HG03060 (cell line): Measurements from ENCODE around the gene GMNN.
"Not testable (repeated sequence)": the region's sequence is repeated elsewhere in the genome, so short reads cannot be mapped to it uniquely, and the experiment has no call there.

Experiments used
- ATAC-seq: cut with Tn5 transposase; IDR thresholded peaks from one replicate; pipeline ENCODE4 v1.9.1; 2021; ENCODE audit warnings: low read depth, moderate number of reproducible peaks; ENCODE audit not compliant: unreplicated experiment

GMNN gene

DNA sequence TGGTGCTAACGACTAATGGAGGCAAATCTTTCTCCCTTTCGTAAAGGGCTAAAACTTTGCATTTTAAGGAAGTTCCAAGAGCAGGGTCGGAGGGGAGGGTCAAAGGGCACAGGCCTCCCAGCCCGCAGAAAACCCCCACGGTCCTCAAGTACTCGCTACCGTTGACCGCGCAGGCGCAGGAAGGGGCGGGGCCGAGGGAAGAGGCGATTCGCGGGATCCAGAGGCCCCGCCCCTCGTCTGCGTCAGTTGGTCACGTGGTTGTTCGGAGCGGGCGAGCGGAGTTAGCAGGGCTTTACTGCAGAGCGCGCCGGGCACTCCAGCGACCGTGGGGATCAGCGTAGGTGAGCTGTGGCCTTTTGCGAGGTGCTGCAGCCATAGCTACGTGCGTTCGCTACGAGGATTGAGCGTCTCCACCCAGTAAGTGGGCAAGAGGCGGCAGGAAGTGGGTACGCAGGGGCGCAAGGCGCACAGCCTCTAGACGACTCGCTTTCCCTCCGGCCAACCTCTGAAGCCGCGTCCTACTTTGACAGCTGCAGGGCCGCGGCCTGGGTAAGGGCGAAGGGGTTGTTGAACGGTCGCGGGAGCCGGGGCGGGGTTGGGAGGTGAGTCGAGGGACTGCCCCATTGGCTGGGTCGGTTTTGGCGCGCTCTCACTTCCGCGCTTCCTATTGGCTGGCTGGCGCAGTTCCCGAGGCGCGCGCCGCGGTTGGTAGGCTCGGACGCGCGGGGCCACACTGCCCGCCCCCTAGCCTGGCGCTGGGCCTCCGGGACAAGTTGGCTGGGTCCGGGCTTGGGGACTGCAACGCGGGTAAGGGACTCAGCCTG lies at the start of gene GMNN:
TSS of gene GMNN (plus strand) at position 242 of the 824 bp plus-strand sequence. CDS start 2,310 bp downstream, outside the sequence.
- ATAC-seq, result peak; percentile 63

DNA sequence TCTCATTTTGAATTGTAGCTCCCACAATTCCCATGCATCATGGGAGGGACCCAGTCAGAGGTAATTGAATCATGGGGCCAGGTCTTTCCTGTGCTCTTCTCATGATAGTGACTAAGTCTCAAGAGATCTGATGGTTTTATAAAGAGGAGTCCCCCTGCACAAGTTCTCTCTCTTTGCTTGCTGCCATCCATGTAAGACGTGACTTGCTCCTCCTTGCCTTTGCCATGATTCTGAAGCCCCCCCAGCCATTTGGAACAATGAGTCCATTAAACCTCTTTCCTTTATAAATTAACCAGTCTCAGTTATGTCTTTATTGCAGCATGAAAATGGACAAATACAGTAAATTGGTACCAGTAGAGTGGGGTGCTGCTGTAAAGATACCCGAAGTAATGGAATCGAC lies 44.1 kb upstream of the GMNN start:
- ATAC-seq, result not testable (repeated sequence)

DNA sequence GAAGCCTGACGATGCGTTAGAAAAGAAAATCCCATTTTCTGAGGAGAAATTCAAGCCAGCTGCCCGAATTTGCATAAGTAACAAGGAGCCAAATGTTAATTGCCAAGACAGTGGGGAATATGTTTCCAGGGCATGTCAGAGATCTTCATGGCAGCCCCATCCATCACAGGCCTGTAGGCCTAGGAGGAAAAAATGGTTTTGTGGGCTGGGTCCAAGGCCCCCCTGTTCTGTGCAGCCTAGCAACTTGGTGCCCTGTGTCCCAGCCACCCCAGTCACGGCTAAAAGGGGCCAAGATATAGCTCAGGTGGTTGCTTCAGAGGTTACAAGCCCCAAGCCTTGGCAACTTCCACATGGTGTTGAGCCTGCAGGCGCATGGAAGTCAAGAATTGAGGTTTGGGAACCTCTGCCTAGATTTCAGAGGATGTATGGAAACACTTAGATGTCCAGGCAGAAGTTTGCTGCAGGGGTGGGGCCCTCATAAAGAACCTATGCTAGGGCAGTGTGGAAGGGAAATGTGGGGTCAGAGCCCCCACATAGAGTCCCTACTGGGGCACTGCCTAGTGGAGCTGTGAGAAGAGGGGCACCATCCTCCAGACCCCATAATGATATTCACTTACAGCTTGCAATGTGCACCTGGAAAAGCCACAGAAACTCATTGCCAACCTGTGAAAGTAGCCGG lies 43.1 kb upstream of the GMNN start:
- ATAC-seq, result not testable (repeated sequence)

DNA sequence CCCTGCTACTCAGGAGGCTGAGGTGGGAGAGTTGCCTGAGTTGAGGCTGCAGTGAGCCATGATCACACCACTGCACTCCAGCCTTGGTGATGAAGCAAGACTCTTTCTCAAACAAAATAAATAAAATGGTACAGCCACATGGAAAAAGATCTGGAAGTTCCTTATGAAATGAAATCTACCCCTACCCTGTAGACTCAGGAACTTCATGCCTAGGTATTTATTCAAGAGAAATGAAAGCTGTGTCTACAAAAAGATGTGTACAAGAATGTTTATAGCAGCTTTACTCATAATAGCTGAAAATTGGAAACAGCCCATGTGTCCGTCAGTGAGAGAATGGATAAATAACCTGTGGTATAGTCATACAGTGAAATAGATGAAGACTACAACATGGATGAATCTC lies 40.6 kb upstream of the GMNN start:
- ATAC-seq, result no peak

DNA sequence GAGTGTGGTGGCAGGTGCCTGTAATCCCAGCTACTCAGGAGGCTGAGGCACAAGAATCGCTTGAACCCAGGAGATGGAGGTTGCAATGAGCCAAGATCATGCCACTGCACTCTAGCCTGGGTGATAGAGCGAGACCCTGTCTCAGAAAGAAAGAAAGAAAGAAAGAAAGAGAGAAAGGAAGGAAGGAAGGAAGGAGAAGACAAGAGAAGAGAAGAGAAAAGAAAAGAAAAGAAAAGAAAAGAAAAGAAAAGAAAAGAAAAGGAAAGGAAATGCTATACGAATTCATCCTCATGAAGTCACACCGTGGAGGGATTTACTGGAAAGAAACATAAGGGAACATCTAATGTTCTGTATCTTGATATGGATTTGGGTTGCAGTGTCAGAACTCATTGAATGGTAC lies 40.0 kb upstream of the GMNN start:
- ATAC-seq, result not testable (repeated sequence)

DNA sequence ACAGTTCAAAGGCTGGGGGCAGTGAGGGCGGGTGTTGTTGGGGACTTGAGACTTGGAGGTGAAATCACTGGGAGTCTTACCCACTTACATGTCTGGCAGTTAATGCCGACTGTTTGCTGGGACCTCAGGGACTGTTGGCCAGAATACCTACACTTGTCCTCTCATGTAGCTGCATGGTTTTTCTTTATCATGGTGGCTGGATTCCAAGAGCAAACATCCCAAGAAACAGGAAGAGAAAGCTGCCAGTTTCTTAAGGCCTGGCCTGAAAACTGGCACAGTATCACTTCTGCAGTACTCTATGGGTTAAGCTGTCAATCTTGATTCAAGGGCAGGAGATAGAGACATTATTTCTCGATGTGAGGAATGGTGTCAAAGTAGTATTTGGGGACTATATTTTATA lies 36.0 kb upstream of the GMNN start:
- no peak for ATAC-seq

DNA sequence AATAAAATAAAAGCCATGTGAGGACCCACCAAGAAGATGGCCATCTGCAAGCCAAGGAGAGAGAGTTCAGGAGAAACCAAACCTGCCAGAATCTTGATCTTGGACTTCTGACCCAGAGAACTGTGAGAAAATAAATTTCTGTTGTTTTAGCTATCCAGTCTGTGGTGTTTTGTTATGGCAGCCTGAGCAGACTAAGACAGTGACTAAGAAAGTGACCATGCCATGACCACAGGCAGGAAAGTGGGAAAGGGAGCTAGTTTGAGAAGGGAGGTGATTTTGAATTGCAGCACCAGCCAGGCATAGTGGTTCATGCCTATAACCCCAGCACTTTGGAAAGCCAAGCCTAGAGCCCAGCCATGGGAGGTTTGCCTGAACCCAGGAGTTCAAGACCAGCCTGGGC lies 33.9 kb upstream of the GMNN start:
- no peak for ATAC-seq

DNA sequence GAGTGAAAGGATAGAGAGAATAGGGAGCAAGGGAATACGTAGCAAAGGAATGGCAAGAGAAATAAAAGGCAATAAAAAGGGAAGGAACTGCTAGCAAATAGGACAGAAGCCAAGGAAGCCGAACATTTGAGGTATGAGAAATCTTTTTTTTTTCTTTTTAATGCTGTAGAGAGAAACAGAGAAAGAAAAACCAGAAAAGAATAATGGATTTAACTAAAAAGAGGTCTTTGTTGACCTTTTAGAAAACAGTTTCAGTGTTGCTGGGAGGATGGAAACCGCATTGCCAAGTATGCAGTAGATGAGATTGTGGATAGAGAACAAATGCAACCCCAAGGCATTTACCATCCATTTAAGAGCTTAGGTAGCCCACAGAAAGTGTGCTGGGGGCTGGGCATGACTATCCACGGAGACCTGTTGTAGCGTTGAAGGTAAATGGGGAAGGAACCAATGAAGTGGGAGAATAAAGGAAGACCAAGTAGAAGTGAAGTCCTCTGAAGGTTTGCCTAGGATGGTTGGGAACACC lies 32.5 kb upstream of the GMNN start:
- no peak for ATAC-seq

DNA sequence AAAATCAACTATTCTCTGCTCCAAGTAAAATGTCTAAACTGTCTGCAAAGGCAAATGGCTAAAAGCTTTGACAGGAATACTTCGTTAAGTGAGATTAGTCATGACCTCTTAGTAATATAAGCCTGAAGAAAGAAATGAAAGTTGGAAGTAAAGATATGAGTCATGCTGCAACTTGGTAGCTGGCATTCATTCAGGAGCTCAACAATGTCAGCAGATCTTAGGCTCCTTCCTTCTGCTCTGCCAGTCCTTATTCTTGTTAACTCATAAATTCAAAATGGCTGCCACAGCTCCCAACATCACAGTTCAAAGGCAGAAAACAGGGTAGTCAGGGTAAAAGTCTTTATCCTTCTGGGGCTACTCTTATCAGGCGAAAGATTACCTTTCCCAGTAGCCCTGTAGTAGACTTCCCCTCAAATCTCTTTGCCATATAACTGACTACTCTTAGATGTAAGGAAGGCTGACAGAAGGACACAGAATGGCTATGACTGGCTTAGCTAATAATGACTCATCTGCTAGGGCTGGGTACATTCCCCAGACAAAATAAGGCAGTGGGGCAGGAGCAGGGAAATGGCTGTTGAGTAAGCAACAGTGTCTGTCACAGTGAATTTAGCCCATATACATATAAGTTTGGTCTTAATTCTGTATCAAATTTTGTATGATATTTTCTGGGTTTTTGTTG lies 31.3 kb upstream of the GMNN start:
- ATAC-seq, result peak; percentile 86

DNA sequence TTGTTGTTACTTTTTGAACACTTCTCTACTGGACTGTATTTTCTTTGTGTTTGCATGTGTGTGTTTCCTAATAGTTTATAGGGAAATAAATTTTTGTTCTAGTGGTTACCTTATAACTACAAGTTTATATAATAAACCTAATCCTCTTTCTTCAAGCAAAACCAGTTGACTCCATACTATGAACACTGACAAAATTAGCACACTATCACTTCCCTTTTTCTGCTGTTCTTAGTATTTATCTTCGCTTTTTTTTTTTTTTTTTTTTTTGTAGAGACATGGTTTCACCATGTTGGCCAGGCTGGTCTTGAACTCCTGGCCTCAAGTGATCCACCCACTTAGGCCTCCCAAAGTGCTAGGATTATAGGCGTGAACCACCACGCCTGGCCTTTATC lies 30.8 kb upstream of the GMNN start:
- ATAC-seq, result no peak

DNA sequence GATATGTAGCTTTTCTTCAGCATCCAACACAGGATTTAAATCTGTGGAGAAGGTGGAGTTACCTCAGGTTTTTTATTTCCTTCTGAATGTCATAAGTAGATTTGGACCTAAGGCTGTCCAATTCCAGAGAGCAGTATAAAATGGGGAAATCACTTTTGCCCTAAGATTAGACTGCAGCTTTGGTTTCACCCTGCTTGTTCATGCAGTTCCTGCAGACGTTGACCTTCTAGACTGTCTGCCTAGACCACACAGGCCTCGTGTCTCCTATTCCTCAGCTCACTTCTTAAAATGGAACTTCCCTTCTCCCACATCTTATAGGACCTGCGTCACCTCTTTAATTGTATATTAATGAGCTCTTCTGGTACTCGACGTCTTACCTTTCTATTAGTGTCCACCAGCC lies 29.8 kb upstream of the GMNN start:
- no peak for ATAC-seq

DNA sequence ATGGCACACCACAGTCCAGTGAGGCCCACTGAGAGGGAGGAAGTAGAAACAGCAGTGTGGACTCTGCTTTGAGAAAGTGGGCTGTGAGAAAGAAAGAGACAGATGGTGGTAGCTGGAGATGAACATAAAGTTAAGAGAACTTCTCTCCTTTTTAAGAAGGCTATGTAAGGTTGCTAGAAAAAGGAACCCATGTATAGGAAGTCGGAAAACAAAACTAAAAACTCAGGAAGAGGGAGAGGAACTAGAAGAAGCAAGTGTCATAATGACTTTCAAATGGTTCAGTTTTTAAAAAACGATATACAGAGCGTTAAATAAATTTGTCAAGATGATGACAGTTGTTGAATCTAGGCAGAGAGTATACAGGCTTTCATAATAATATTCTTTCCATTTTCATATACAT lies 25.4 kb upstream of the GMNN start:
- no peak for ATAC-seq

DNA sequence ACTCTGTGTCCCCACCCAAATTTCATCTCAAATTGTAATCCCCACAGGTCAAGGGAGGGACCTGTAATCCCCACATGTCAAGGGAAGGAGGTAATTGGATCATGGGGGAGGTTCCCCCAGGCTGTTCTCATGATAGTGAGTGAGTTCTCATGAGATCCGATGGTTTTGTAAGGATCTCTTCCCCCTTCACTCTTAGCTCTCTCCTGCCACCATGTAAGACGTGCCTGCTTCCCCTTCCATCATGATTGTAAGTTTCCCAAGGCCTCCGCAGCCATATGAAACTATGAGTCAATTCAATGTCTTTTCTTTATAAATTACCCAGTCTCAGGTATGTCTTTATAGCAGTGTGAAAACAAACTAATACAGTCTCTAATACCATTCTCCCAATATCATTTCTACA lies 23.9 kb upstream of the GMNN start:
- not testable (repeated sequence) for ATAC-seq

DNA sequence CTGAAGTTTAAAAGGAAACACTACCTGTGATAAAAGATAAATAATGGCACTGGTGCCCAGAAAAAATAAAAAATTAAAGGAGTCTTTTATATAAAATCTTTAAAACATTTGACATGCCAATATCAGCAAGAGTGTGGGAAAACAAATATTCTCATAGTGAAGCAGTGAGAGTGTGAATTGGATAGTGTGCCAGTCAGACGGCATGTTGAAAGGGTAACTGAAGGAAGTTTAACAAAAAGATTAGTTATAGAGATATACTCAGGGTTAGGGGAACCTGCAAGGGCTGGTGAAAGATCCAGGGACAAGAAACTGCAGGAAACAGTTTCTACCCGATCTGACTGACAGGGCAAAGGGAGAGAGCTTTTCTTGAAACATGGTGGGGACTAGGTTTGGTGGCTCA lies 22.2 kb upstream of the GMNN start:
- ATAC-seq, result no peak

DNA sequence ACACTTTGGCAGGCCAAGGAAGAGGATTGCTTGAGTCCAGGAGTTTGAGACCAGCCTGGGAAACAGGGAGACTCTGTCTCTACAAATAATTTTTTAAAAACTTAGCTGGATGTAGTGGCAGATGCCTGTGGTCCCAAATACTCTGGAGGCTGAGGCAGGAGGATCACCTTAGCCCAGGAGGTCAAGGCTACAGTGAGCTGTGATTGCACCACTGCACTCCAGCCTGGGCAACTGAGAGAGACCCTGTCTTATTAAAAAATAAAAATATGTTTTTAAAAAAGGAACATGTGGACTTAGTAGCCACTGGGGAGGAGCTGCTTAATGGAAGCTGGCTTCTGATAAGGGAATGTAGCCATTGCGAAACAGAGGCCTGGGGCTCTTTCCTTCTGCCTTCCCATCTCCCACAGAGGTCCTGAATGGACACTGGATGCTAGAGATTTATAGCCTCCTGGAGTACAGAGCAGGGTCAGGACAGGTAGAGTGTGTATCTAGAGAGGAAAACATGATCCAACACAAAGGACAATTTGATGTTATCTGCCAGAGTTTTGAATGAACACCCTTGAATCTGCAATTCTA lies 21.7 kb upstream of the GMNN start:
- ATAC-seq, result no peak

DNA sequence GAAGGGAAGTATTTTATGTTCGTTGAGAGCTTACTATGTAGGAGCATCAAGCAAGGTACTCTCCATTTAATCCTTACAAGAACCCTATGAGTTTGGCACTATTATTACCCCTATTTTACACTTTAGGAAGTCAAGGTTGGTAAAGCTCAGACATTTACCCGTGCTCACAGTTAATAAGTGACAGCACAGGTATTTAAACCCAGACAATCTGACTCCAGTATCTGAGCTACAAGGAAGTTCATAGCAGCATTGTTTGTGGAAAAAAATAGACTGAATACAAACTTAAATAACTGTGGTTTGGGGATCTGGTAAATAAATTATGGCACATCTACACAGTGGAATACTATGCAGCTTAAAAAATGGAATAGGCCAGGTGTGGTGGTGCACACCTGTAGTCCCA lies 21.2 kb upstream of the GMNN start:
- no peak for ATAC-seq

DNA sequence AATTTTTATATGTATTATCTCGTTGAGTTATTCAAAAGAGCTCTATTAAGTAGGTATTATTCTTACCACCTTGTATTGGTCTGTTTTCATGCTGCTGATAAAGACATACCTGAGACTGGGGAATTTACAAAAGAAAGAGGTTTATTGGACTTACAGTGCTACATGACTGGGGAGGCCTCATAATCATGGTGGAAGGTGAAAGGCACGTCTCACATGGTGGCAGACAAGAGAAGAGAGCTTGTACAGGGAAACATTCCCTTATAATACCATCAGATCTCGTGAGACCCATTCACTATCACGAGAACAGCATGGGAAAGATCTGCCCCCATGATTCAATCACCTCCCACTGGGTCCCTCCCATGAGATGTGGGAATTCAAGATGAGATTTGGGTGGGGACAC lies 20.4 kb upstream of the GMNN start:
- not testable (repeated sequence) for ATAC-seq

DNA sequence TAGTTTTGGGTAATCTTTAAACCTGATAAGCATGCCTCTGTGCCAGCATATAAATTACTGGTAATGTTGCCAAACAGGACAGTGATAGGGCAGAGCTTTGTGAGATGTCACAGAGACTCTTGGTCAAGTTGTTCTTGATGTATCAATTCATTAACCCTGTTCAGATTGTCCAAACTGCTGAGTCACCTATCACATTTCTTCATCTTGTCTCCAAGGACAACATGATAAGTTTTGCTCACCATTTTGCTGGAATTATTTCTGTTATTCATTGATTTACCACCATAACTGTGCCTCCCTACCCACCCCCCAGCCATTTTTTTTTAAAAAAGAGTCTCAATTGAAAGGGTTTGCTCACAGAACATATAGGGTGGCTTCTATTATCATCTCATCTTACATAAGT lies 19.5 kb upstream of the GMNN start:
- no peak for ATAC-seq

DNA sequence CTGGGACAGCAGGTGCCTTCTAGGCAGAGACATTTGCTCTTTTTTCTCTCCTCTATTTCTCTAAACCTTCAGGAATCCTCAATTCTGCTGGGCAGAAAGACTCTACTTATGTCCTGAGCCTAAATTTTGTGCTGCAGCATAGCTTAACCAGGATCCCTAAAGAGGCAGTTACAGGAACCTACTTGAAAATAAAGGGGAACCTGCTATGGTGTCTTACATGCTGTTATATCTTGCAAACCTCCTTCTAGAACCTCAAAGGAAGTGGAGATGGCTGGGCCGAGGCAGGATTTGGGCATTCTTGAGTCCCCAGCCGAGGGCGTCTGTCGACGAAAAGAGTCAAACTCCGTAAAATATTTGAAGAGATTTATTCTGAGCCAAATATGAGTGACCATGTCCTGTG lies 17.1 kb upstream of the GMNN start:
- no peak for ATAC-seq

DNA sequence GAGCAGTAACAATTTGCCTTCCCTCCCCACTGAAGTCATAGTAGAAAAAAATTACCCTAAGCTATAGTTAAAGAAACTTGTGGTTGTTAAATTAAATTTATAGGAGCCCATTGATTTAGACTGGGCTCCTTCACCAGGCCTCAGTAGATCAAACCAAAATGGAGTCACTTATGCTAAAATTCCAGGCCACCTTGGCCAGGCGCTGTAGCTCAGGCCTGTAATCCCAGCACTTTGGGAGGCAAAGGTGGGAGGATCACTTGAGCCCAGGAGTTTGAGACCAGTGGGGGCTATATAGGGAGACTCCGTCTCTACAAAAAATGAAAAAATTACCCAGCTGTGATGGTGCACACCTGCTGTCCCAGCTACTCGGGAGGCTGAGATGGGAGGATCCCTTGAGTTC lies 15.0 kb upstream of the GMNN start:
- no peak for ATAC-seq

DNA sequence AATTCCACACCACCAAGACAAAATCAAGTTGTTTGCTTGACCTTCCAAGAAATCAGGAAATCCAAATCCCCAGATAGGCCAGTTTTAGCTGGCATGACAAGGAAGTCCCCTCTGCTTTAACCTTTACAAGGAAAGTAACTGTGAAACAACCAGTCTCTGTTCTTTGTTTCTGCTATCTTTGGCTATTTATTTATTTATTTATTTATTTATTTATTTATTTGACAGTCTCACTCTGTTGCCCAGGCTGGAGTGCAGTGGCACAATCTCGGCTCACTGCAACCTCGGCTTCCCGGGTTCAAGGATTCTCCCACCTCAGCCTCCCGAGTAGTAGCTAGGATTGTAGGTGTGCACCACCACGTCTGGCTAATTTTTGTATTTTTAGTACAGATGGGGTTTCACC lies 14.5 kb upstream of the GMNN start:
- ATAC-seq, result no peak
